Testis (tissue), 3 donors: ENCODE data around the gene VWA3B. TPM values are rescaled to one million over a fixed set of nuclear protein-coding genes. Genes with fewer than 3 reads are reported as not detected.

ENCODE experiments used
- DNase-seq: peaks from one replicate; pipeline ENCODE4 v3.0.0-alpha.2; 2019
- H3K27ac ChIP-seq, 2 donors: fragments of 200-600 bp; sonication (generic); one replicate each; pipeline ENCODE4 v1.5.1; 2019
- H3K27me3 ChIP-seq: fragments of 200-600 bp; sonication (generic); one replicate; pipeline ENCODE4 v1.5.1; 2019
- H3K36me3 ChIP-seq: fragments of 200-600 bp; sonication (generic); one replicate; pipeline ENCODE4 v1.5.1; 2017; ENCODE audit warnings: low read depth; ENCODE audit errors: missing control alignments
- H3K4me1 ChIP-seq: fragments of 200-600 bp; sonication (generic); one replicate; pipeline ENCODE4 v1.5.1; 2019
- H3K4me3 ChIP-seq, 2 donors: fragments of 200-600 bp; sonication (generic); one replicate each; pipeline ENCODE4 v1.5.1; 2017 to 2019
- H3K9me3 ChIP-seq: fragments of 200-600 bp; sonication (generic); one replicate; pipeline ENCODE4 v1.5.1; 2017
- CTCF ChIP-seq, 3 experiments: fragments of 450-650 bp in 2 of 3; fragments of 200-600 bp in 1 of 3; sonication (generic) in 1 of 3; IDR thresholded peaks; one replicate each; pipeline ENCODE4 v1.5.1; 2016 to 2019; ENCODE audit warnings: antibody characterized with exemption in 3 of 3, mild to moderate bottlenecking in 2 of 3, moderate library complexity in 1 of 3
- POLR2A ChIP-seq: fragments of 450-650 bp; IDR thresholded peaks from one replicate; pipeline ENCODE4 v1.6.1; 2017; ENCODE audit warnings: antibody characterized with exemption, mild to moderate bottlenecking, moderate library complexity
- WGBS, 2 donors: methylation state at CpG; one replicate each; pipeline ENCODE4 v1.1.5; 2018; 5-methylcytosine and 5-hydroxymethylcytosine counted together
- intact Hi-C: fragments of 100-400 bp; cut with DNase I; formaldehyde crosslinking; loops from one replicate; pipeline ENCODE4 v1.15.1; 2023; ENCODE audit warnings: low total_unique reads
- polyA plus RNA-seq: library from polyadenylated mRNA; stranded (reverse); fragments of 350-450 nt; fragmentation: Illumina TruSeq; extraction: RNeasy Lipid Tissue Mini Kit (QIAGEN cat#74804); gene quantifications from one replicate; pipeline ENCODE4 v1.2.3, GENCODE V29; 2014; ENCODE audit warnings: low read depth, low replicate concordance; ENCODE audit not compliant: insufficient read depth
- total RNA-seq, 2 donors: library from RNA; depleted of rRNA; stranded (reverse); fragments of >200 nt; gene quantifications; one replicate each; pipeline ENCODE4 v1.2.3, GENCODE V29; 2016

Gene VWA3B
- total and polyA plus RNA-seq, 3 donors from 2014 or later: 27.0 to 118 (median 81.6) TPM

- H3K9me3 ChIP-seq: no peaks in the 10 kb centered on the region
- WGBS, 2 donors: 87 to 100% methylated on average over 1 of the region's 1 CpG
- H3K27ac ChIP-seq: no peak overlapping the region
- no peaks in the 10 kb centered on the region for H3K36me3 ChIP-seq
- no peak overlapping the region for H3K4me3 ChIP-seq
- no peaks in the 10 kb centered on the region for H3K4me1 ChIP-seq
- TF ChIP-seq CTCF (IDR thresholded peaks at IDR 0.05) (no peak), POLR2A (no peak)
- no peak for DNase-seq
- intact Hi-C loops: no loop called here
- no peaks in the 10 kb centered on the region for H3K27me3 ChIP-seq
Measured at GRCh38 chr2:98359986-98360385, 273.0 kb downstream of the VWA3B start.

Other genes with a start within 250 kb of the VWA3B start
- 10 to 100 TPM; 49.6 to 54.8 TPM for gene TMEM131, start 91.2 kb upstream of the VWA3B start, total RNA-seq
- gene TMEM131, start 91.2 kb upstream of the VWA3B start, polyA plus RNA-seq: 35.0 TPM